SU-DHL-6 (cell line): ENCODE results near the gene BTBD2.

Experiments
- CTCF ChIP-seq: fragments of 200-600 bp; sonication (generic); IDR thresholded peaks from one replicate; pipeline ENCODE4 v1.5.1; 2017; ENCODE audit warnings: antibody characterized with exemption, mild to moderate bottlenecking, low read length, moderate library complexity; ENCODE audit not compliant: insufficient read depth, poor library complexity, severe bottlenecking
- EZH2phosphoT487 ChIP-seq: fragments of 200-600 bp; sonication (generic), shearing (Covaris generic); conservative IDR thresholded peaks from 2 replicates; pipeline ENCODE4 v1.6.1; 2018; ENCODE audit warnings: mild to moderate bottlenecking, antibody characterized with exemption, low read length, moderate library complexity, mixed read lengths

GRCh38 chr19:2062770-2063169, 47.3 kb upstream of the BTBD2 start:
- TF ChIP-seq CTCF (no peak), EZH2phosphoT487 (no peak)
